HCT116 (cell line): ENCODE results near the gene ARHGAP28. TPM values are rescaled to one million over a fixed set of nuclear protein-coding genes. Genes with fewer than 3 reads are reported as not detected.

Experiments
- ATAC-seq: fragments of 200-7000 bp; cut with Tn5 transposase; 2 replicates; pipeline ENCODE4 v1.9.1; 2020; ENCODE audit warnings: mild to moderate bottlenecking, moderate library complexity
- BruUV-seq: library from RNA; stranded (reverse); fragments of 400-500 nt; replicated peaks from 2 replicates; lab custom pipeline; 2021; lab: Mats Ljungman, UMichigan
- CTCF ChIA-PET: fragments of 300-600 bp; sonication (Branson Sonifier 250); formaldehyde crosslinking; loops from one replicate; lab custom pipeline; 2021; ENCODE audit warnings: antibody characterized with exemption; lab: Charles Lee
- POLR2A ChIA-PET: fragments of 300-600, 350-600 bp; sonication (Branson Sonifier 250); formaldehyde crosslinking; loops from one replicate; lab custom pipeline; 2021; ENCODE audit warnings: antibody characterized with exemption; lab: Charles Lee
- RAD21 ChIA-PET, 2 experiments: fragments of 300-600 bp; sonication (Branson Sonifier 250); formaldehyde crosslinking; loops; one replicate each; lab custom pipeline; 2023; ENCODE audit warnings: low total read pairs in 2 of 2; ENCODE audit not compliant: uncharacterized antibody in 2 of 2, unreplicated experiment in 2 of 2, low non-redundant PET in 1 of 2; lab: Charles Lee
- DNase-seq: peaks from one replicate; pipeline ENCODE4 v3.0.0-alpha.2; 2010; ENCODE audit warnings: low read depth, low spot score
- H2AFZ ChIP-seq: fragments of 200-600 bp; shearing (Covaris generic), sonication (generic); 2 replicates; pipeline ENCODE4 v1.6.1; 2017; ENCODE audit warnings: low read depth, mixed run types, mixed read lengths, antibody characterized with exemption, low read length; ENCODE audit not compliant: poor library complexity, severe bottlenecking
- H3K27ac ChIP-seq: 2 replicates; pipeline ENCODE4 v1.5.1; 2012; ENCODE audit warnings: low read depth, low read length
- H3K27me3 ChIP-seq: fragments of 200-600 bp; sonication (generic); 2 replicates; pipeline ENCODE4 v1.6.1; 2016; ENCODE audit warnings: mixed run types, low read length, mixed read lengths; ENCODE audit not compliant: insufficient read depth
- H3K36me3 ChIP-seq, 2 experiments: fragments of 200-500 bp in 1 of 2; fragments of 200-600 bp in 1 of 2; sonication (Bioruptor generic) in 1 of 2; sonication (generic) in 1 of 2; 2 replicates each; pipeline versions ENCODE4 v1.5.1 to v1.6.1; 2014 to 2016; ENCODE audit warnings: low read length in 2 of 2, inconsistent platforms in 1 of 2, mixed read lengths in 1 of 2, mixed run types in 1 of 2; ENCODE audit not compliant: insufficient read depth in 2 of 2, control insufficient read depth in 1 of 2
- H3K4me1 ChIP-seq, 2 experiments: fragments of 200-600 bp in 1 of 2; sonication (generic) in 1 of 2; 2 replicates each; pipeline versions ENCODE4 v1.5.1 to v1.6.1; 2012 to 2017; ENCODE audit warnings: low read length in 2 of 2, inconsistent platforms in 1 of 2, mild to moderate bottlenecking in 1 of 2, mixed read lengths in 1 of 2, mixed run types in 1 of 2, moderate library complexity in 1 of 2; ENCODE audit not compliant: insufficient read depth in 2 of 2, control insufficient read depth in 1 of 2
- H3K4me2 ChIP-seq: fragments of 200-600 bp; sonication (generic); 2 replicates; pipeline ENCODE4 v1.6.1; 2017; ENCODE audit warnings: mixed run types, low read length, mixed read lengths
- H3K4me3 ChIP-seq, 2 experiments: fragments of 200-600 bp in 1 of 2; sonication (generic) in 1 of 2; replicated peaks in 1 of 2; 2 replicates each; pipeline ENCODE4 v1.5.1; 2011 to 2016; ENCODE audit warnings: low read length in 2 of 2, control low read depth in 1 of 2, low read depth in 1 of 2, mild to moderate bottlenecking in 1 of 2, mixed read lengths in 1 of 2, mixed run types in 1 of 2
- H3K79me2 ChIP-seq: fragments of 200-600 bp; sonication (generic); 2 replicates; pipeline ENCODE4 v1.6.1; 2017; ENCODE audit warnings: mild to moderate bottlenecking, mixed run types, low read length, moderate library complexity, mixed read lengths; ENCODE audit not compliant: insufficient read depth
- H3K9ac ChIP-seq: fragments of 200-600 bp; sonication (generic); 2 replicates; pipeline ENCODE4 v1.6.1; 2016; ENCODE audit warnings: low read length, mixed read lengths
- H3K9me2 ChIP-seq: fragments of 200-600 bp; sonication (generic), shearing (Covaris generic); 2 replicates; pipeline ENCODE4 v1.6.1; 2017; ENCODE audit warnings: mixed run types, mild to moderate bottlenecking, moderate library complexity; ENCODE audit not compliant: insufficient read depth
- H3K9me3 ChIP-seq, 2 experiments: fragments of 200-500 bp in 1 of 2; fragments of 200-600 bp in 1 of 2; sonication (Bioruptor generic) in 1 of 2; sonication (generic) in 1 of 2; 2 replicates each; pipeline ENCODE4 v1.6.1; 2014 to 2017; ENCODE audit warnings: low read length in 2 of 2, mixed read lengths in 2 of 2, inconsistent platforms in 1 of 2, low read depth in 1 of 2, mild to moderate bottlenecking in 1 of 2, mixed run types in 1 of 2, moderate library complexity in 1 of 2; ENCODE audit not compliant: control insufficient read depth in 1 of 2, insufficient read depth in 1 of 2
- H4K20me1 ChIP-seq: fragments of 200-600 bp; sonication (generic), shearing (Covaris generic); 2 replicates; pipeline ENCODE4 v1.6.1; 2017; ENCODE audit warnings: mixed run types, mild to moderate bottlenecking, moderate library complexity; ENCODE audit not compliant: insufficient read depth
- EGR1 ChIP-seq: IDR thresholded peaks from 2 replicates; pipeline ENCODE4 v1.6.1; 2012; ENCODE audit warnings: low read depth
- EZH2 ChIP-seq: fragments of 200-600 bp; sonication (generic); IDR thresholded peaks from 2 replicates; pipeline ENCODE4 v1.6.1; 2017; ENCODE audit warnings: antibody characterized with exemption, mixed run types
- EZH2phosphoT487 ChIP-seq: fragments of 200-600 bp; IDR thresholded peaks from 2 replicates; pipeline ENCODE4 v1.6.1; 2018; ENCODE audit warnings: antibody characterized with exemption, borderline replicate concordance
- FOSL1 ChIP-seq: IDR thresholded peaks from 2 replicates; pipeline ENCODE4 v1.6.1; 2012; ENCODE audit warnings: low read depth
- JUND ChIP-seq: IDR thresholded peaks from 2 replicates; pipeline ENCODE4 v1.6.1; 2012
- POLR2AphosphoS5 ChIP-seq: IDR thresholded peaks from 2 replicates; pipeline ENCODE4 v1.6.1; 2011; ENCODE audit warnings: mild to moderate bottlenecking, low read depth, low read length, moderate library complexity
- RAD21 ChIP-seq: IDR thresholded peaks from 2 replicates; pipeline ENCODE4 v1.6.1; 2012; ENCODE audit warnings: low read depth, mild to moderate bottlenecking
- SIN3A ChIP-seq: IDR thresholded peaks from 2 replicates; pipeline ENCODE4 v1.6.1; 2012; ENCODE audit warnings: low read depth
- SP1 ChIP-seq: IDR thresholded peaks from 2 replicates; pipeline ENCODE4 v1.6.1; 2012; ENCODE audit warnings: low read depth
- YY1 ChIP-seq: IDR thresholded peaks from 2 replicates; pipeline ENCODE4 v1.6.1; 2011; ENCODE audit warnings: low read length, low read depth, moderate library complexity, mild to moderate bottlenecking; ENCODE audit not compliant: insufficient replicate concordance; ENCODE audit errors: extremely low read depth
- ZNF274 ChIP-seq: fragments of 200-500 bp; sonication (Bioruptor generic); IDR thresholded peaks from 2 replicates; pipeline ENCODE4 v1.6.1; 2014; ENCODE audit warnings: mild to moderate bottlenecking, low read depth, low read length, inconsistent platforms
- intact Hi-C: fragments of 100-400 bp; cut with micrococcal nuclease; formaldehyde crosslinking; loops from 2 replicates; pipeline ENCODE4 v1.10.0; 2022
- total RNA-seq: library from RNA; stranded (reverse); gene quantifications from one replicate; pipeline ENCODE4 v1.2.1, GENCODE V29; 2021; ENCODE audit not compliant: unreplicated experiment
- TF ChIP-seq, protein P1 (sequence below): IDR thresholded peaks from 2 replicates; pipeline ENCODE4 v1.6.1; 2012
- TF ChIP-seq, protein P2 (sequence below): IDR thresholded peaks from 2 replicates; pipeline ENCODE4 v1.6.1; 2012
- TF ChIP-seq, protein P3 (sequence below): IDR thresholded peaks from 2 replicates; pipeline ENCODE4 v1.6.1; 2012; ENCODE audit warnings: low read depth

The ARHGAP28 gene
- total RNA-seq, 1 experiment from 2014 or later, result not detected

DNA sequence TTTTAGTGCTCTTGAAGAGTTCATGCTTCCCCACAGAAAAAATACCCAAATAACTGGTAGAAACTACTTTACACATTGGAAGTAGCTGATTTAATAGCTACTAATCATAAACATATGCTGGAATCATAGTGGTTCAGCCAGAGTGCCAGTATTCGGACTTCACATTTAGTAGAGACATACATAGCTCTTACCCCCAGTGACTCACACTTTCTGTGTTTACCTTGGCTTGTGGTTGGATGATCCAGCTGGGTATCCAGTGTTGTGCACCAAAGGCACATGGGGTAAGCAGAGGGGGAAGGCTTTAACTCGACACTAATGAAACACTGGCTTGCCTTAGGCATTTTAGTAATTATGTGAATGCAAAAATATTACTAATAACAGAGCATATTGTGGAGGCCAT lies 18.1 kb downstream of the ARHGAP28 start:
- TF ChIP-seq EZH2, result no peak
- TF ChIP-seq SP1, result no peak
- no peak for TF ChIP-seq POLR2AphosphoS5
- TF ChIP-seq, protein P1, sequence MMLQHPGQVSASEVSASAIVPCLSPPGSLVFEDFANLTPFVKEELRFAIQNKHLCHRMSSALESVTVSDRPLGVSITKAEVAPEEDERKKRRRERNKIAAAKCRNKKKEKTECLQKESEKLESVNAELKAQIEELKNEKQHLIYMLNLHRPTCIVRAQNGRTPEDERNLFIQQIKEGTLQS, result no peak
- no peak for TF ChIP-seq EZH2phosphoT487
- TF ChIP-seq SIN3A, result no peak
- Histone ChIP-seq H3K79me2 (no peaks in the 10 kb centered on the region), H3K4me3 (no peak overlapping the region), H3K27ac (no peak overlapping the region), H3K9me3 (peaks cover 13 to 34% of the 10 kb centered on the region in 2 experiments; a peak in 3 of 4 replicates), H3K27me3 (no peaks in the 10 kb centered on the region), H3K9me2 (no peaks in the 10 kb centered on the region), H3K4me1 (no peaks in the 10 kb centered on the region), H3K36me3 (no peaks in the 10 kb centered on the region), H2AFZ (no peak overlapping the region), H4K20me1 (no peaks in the 10 kb centered on the region), H3K4me2 (no peak overlapping the region), H3K9ac (no peak overlapping the region)
- ChIA-PET CTCF (no interaction called here), RAD21 (no interaction called here), POLR2A (no interaction called here)
- BruUV-seq, result no TSS peak
- intact Hi-C loops, result no loop called here
- DNase-seq (no peak), ATAC-seq (no peak)

DNA sequence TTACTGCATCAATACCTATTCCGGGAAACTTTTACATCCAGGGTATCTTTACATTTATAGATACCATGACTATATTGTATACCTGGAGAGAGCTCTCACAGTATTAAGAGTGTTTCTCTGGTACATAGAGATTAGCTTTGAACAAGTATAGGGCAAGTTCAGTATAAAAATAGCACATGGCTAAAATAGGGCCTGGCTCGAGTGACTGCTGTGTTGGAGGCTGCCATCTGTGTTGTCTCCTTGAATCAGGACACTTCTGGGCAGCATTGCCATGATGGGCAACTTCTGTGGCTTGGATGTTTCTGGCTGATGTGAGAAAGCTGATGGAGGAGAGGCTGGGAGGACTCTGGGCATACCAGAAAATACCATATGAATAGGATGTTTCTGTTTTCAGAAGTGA lies 18.7 kb downstream of the ARHGAP28 start:
- H3K27ac ChIP-seq, result no peak overlapping the region
- ChIA-PET CTCF (no interaction called here), POLR2A (no interaction called here), RAD21 (no interaction called here)
- no peaks in the 10 kb centered on the region for H3K4me1 ChIP-seq
- H2AFZ ChIP-seq, result no peak overlapping the region
- no peak overlapping the region for H3K9ac ChIP-seq
- TF ChIP-seq EZH2phosphoT487 (no peak), YY1 (no peak), JUND (no peak), ZNF274 (no peak), EGR1 (no peak), FOSL1 (no peak), SIN3A (no peak), RAD21 (no peak)
- TF ChIP-seq, protein P2, sequence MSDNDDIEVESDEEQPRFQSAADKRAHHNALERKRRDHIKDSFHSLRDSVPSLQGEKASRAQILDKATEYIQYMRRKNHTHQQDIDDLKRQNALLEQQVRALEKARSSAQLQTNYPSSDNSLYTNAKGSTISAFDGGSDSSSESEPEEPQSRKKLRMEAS, result no peak
- TF ChIP-seq, protein P3, sequence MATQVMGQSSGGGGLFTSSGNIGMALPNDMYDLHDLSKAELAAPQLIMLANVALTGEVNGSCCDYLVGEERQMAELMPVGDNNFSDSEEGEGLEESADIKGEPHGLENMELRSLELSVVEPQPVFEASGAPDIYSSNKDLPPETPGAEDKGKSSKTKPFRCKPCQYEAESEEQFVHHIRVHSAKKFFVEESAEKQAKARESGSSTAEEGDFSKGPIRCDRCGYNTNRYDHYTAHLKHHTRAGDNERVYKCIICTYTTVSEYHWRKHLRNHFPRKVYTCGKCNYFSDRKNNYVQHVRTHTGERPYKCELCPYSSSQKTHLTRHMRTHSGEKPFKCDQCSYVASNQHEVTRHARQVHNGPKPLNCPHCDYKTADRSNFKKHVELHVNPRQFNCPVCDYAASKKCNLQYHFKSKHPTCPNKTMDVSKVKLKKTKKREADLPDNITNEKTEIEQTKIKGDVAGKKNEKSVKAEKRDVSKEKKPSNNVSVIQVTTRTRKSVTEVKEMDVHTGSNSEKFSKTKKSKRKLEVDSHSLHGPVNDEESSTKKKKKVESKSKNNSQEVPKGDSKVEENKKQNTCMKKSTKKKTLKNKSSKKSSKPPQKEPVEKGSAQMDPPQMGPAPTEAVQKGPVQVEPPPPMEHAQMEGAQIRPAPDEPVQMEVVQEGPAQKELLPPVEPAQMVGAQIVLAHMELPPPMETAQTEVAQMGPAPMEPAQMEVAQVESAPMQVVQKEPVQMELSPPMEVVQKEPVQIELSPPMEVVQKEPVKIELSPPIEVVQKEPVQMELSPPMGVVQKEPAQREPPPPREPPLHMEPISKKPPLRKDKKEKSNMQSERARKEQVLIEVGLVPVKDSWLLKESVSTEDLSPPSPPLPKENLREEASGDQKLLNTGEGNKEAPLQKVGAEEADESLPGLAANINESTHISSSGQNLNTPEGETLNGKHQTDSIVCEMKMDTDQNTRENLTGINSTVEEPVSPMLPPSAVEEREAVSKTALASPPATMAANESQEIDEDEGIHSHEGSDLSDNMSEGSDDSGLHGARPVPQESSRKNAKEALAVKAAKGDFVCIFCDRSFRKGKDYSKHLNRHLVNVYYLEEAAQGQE, result no peak
- intact Hi-C loops, result no loop called here
- no peaks in the 10 kb centered on the region for H3K9me2 ChIP-seq
- no TSS peak for BruUV-seq
- no peaks in the 10 kb centered on the region for H3K79me2 ChIP-seq
- no peaks in the 10 kb centered on the region for H3K36me3 ChIP-seq
- H3K4me3 ChIP-seq, result no peak overlapping the region
- H3K9me3 ChIP-seq, result peaks cover 14 to 31% of the 10 kb centered on the region in 2 experiments; a peak in 3 of 4 replicates
- H3K27me3 ChIP-seq, result no peaks in the 10 kb centered on the region
- H4K20me1 ChIP-seq, result no peaks in the 10 kb centered on the region
- no peak overlapping the region for H3K4me2 ChIP-seq
- DNase-seq (no peak), ATAC-seq (no peak)
